Muscle of arm (tissue), 12 donors: ENCODE measurements around the gene CAMK2D. TPM values are rescaled to one million over a fixed set of nuclear protein-coding genes. Genes with fewer than 3 reads are reported as not detected.
"Not testable (repeated sequence)": the region's sequence is repeated elsewhere in the genome, so short reads cannot be mapped to it uniquely, and the experiment has no call there.

Experiments
- DNase-seq: peaks from one replicate; pipeline ENCODE4 v3.0.0-alpha.2; 2013
- polyA plus RNA-seq, 12 donors: library from polyadenylated mRNA; unstranded; fragments of 120-200 nt; gene quantifications; one replicate each; pipeline ENCODE4 v1.2.1, GENCODE V29; 2013; ENCODE audit not compliant: insufficient read length in 12 of 12

Gene CAMK2D
- polyA plus RNA-seq, 12 donors: 72.6 to 316 (median 190) TPM

GRCh38 chr4:113766882-113767281 is 5.3 kb upstream of the CAMK2D start:
- DNase-seq: no peak

GRCh38 chr4:113764720-113765264 is 3.3 kb upstream of the CAMK2D start:
- DNase-seq: no peak

GRCh38 chr4:113763923-113764322 is 2.4 kb upstream of the CAMK2D start:
- DNase-seq: not testable (repeated sequence)

GRCh38 chr4:113763029-113763285 is 1.4 kb upstream of the CAMK2D start:
- no peak for DNase-seq

- DNase-seq: peak; percentile 100
These were observed 869 bp upstream of the CAMK2D start for GRCh38 chr4:113762186-113763028.

- peak; percentile 78 for DNase-seq
These were observed 531 bp downstream of the CAMK2D start for GRCh38 chr4:113760795-113761619.

GRCh38 chr4:113760094-113760794 is 1.3 kb downstream of the CAMK2D start:
- DNase-seq: peak; percentile 49

GRCh38 chr4:113759696-113760093 is 1.8 kb downstream of the CAMK2D start:
- peak; percentile 33 for DNase-seq

- DNase-seq: peak; percentile 46
These were observed 3.2 kb downstream of the CAMK2D start for GRCh38 chr4:113758372-113758771.

GRCh38 chr4:113757486-113757885 is 4.1 kb downstream of the CAMK2D start:
- DNase-seq: no peak

GRCh38 chr4:113756005-113756410 is 5.5 kb downstream of the CAMK2D start:
- DNase-seq: no peak

- no peak for DNase-seq
These were observed 10.8 kb downstream of the CAMK2D start for GRCh38 chr4:113750734-113751133.

GRCh38 chr4:113750296-113750695 is 11.2 kb downstream of the CAMK2D start:
- DNase-seq: no peak

- DNase-seq: no peak
These were observed 12.4 kb downstream of the CAMK2D start for GRCh38 chr4:113749178-113749577.

- no peak for DNase-seq
These were observed 13.6 kb downstream of the CAMK2D start for GRCh38 chr4:113747949-113748348.

- no peak for DNase-seq
These were observed 15.8 kb downstream of the CAMK2D start for GRCh38 chr4:113745711-113746110.

GRCh38 chr4:113744667-113745240 is 16.8 kb downstream of the CAMK2D start:
- DNase-seq: no peak

GRCh38 chr4:113743690-113744089 is 17.8 kb downstream of the CAMK2D start:
- no peak for DNase-seq

- no peak for DNase-seq
These were observed 18.9 kb downstream of the CAMK2D start for GRCh38 chr4:113742643-113743042.

GRCh38 chr4:113741956-113742355 is 19.6 kb downstream of the CAMK2D start:
- DNase-seq: no peak

GRCh38 chr4:113740857-113741379 is 20.6 kb downstream of the CAMK2D start:
- no peak for DNase-seq

- no peak for DNase-seq
These were observed 22.3 kb downstream of the CAMK2D start for GRCh38 chr4:113739197-113739596.
